GM12878 (cell line): ENCODE data around the gene ATP5PO. TPM values are rescaled to one million over a fixed set of nuclear protein-coding genes. Genes with fewer than 3 reads are reported as not detected.

ENCODE experiments used
- CBX5 ChIP-seq: sonication (generic); IDR thresholded peaks from 2 replicates; pipeline ENCODE4 v1.6.1; 2016; ENCODE audit warnings: low read depth, moderate library complexity, mild to moderate bottlenecking, inconsistent platforms
- CHD1 ChIP-seq: IDR thresholded peaks from 2 replicates; pipeline ENCODE4 v1.6.1; 2012; ENCODE audit warnings: low read depth, low read length, improper control_type of control experiment
- CTCF ChIP-seq, 3 experiments: IDR thresholded peaks in 2 of 3; conservative IDR thresholded peaks in 1 of 3; 2 replicates each; pipeline ENCODE4 v1.5.1; 2011; ENCODE audit warnings: low read depth in 3 of 3, low read length in 3 of 3, mild to moderate bottlenecking in 3 of 3, control low read depth in 2 of 3, moderate library complexity in 2 of 3, inconsistent platforms in 1 of 3, mixed read lengths in 1 of 3; ENCODE audit not compliant: control insufficient read depth in 2 of 3, insufficient read depth in 1 of 3; ENCODE audit errors: extremely low read depth in 1 of 3
- E2F4 ChIP-seq: IDR thresholded peaks from 2 replicates; pipeline ENCODE4 v1.6.1; 2012; ENCODE audit warnings: low read depth, low read length, improper control_type of control experiment
- HDAC6 ChIP-seq: fragments of 200-600 bp; sonication (generic); IDR thresholded peaks from one replicate; pipeline ENCODE4 v1.8.0; 2017; ENCODE audit warnings: antibody characterized with exemption; ENCODE audit not compliant: unreplicated experiment
- MEF2B ChIP-seq: fragments of 450-650 bp; IDR thresholded peaks from 2 replicates; pipeline ENCODE4 v1.6.1; 2018; ENCODE audit warnings: mild to moderate bottlenecking, moderate library complexity; ENCODE audit not compliant: partially characterized antibody, poor library complexity, severe bottlenecking
- MYC ChIP-seq: IDR thresholded peaks from 2 replicates; pipeline ENCODE4 v1.6.1; 2011; ENCODE audit warnings: mild to moderate bottlenecking, low read length, moderate library complexity, inconsistent platforms; ENCODE audit not compliant: insufficient read depth, insufficient replicate concordance, insufficient read length, severe bottlenecking
- NFIC ChIP-seq: IDR thresholded peaks from 2 replicates; pipeline ENCODE4 v1.6.1; 2012; ENCODE audit warnings: low read depth, mild to moderate bottlenecking, inconsistent platforms, low read length, moderate library complexity
- NKRF ChIP-seq: fragments of 450-650 bp; conservative IDR thresholded peaks from 2 replicates; pipeline ENCODE4 v1.6.1; 2017; ENCODE audit warnings: mild to moderate bottlenecking, moderate library complexity
- NR2C1 ChIP-seq: fragments of 450-650 bp; IDR thresholded peaks from 2 replicates; pipeline ENCODE4 v1.6.1; 2017; ENCODE audit warnings: antibody characterized with exemption, mild to moderate bottlenecking, moderate library complexity
- PAX8 ChIP-seq: fragments of 450-650 bp; IDR thresholded peaks from 2 replicates; pipeline ENCODE4 v1.6.1; 2017; ENCODE audit warnings: mild to moderate bottlenecking, moderate library complexity
- PML ChIP-seq: IDR thresholded peaks from 2 replicates; pipeline ENCODE4 v1.6.1; 2012; ENCODE audit warnings: low read length, inconsistent platforms
- RAD21 ChIP-seq: IDR thresholded peaks from 2 replicates; pipeline ENCODE4 v1.6.1; 2011; ENCODE audit warnings: mild to moderate bottlenecking, low read depth, low read length, moderate library complexity; ENCODE audit not compliant: insufficient read depth
- RB1 ChIP-seq: fragments of 450-650 bp; formaldehyde crosslinking; IDR thresholded peaks from 2 replicates; pipeline ENCODE4 v1.6.1; 2017; ENCODE audit warnings: mild to moderate bottlenecking, borderline replicate concordance
- TCF12 ChIP-seq: IDR thresholded peaks from 2 replicates; pipeline ENCODE4 v1.6.1; 2011; ENCODE audit warnings: low read depth, mild to moderate bottlenecking, low read length
- ZBED1 ChIP-seq: IDR thresholded peaks from 2 replicates; pipeline ENCODE4 v1.6.1; 2016; ENCODE audit warnings: borderline replicate concordance
- ZBTB40 ChIP-seq: fragments of 450-650 bp; IDR thresholded peaks from 2 replicates; pipeline ENCODE4 v1.6.1; 2016; ENCODE audit warnings: mild to moderate bottlenecking, moderate library complexity, borderline replicate concordance
- ZNF217 ChIP-seq: fragments of 450-650 bp; IDR thresholded peaks from 2 replicates; pipeline ENCODE4 v1.6.1; 2017; ENCODE audit warnings: antibody characterized with exemption, mild to moderate bottlenecking
- ZNF384 ChIP-seq: IDR thresholded peaks from 2 replicates; pipeline ENCODE4 v1.6.1; 2012; ENCODE audit warnings: low read depth, mild to moderate bottlenecking, low read length, improper control_type of control experiment, borderline replicate concordance
- ZNF622 ChIP-seq: fragments of 450-650 bp; IDR thresholded peaks from 2 replicates; pipeline ENCODE4 v1.6.1; 2017; ENCODE audit warnings: mild to moderate bottlenecking, inconsistent platforms
- polyA plus RNA-seq, 11 experiments: library from polyadenylated mRNA; depleted of rRNA in 4 of 11; unstranded in 6 of 11; stranded (reverse) in 5 of 11; fragments of >200 nt; fragmentation: Nextera tagmentation in 4 of 11; fragmentation: Illumina TruSeq in 1 of 11; extraction: Ambion mirVana in 4 of 11; extraction: Trizol in 1 of 11; gene quantifications; 1 replicate in 1 of 11; 2 replicates in 10 of 11; pipeline versions ENCODE4 v1.2.1 to v1.2.3, GENCODE V29; 2011 to 2016; ENCODE audit warnings: inconsistent platforms in 2 of 11, missing spikeins in 2 of 11, low read depth in 1 of 11
- total RNA-seq, 4 experiments: library from RNA; depleted of rRNA in 3 of 4; stranded (reverse); fragments of >200 nt in 3 of 4; fragmentation: Illumina TruSeq in 1 of 4; extraction: Trizol in 1 of 4; gene quantifications; 2 replicates each; pipeline versions ENCODE4 v1.2.1 to v1.2.3, GENCODE V29; 2013 to 2021

Gene ATP5PO
- total and polyA plus RNA-seq, 10 of the 15 experiments (the other 5 are each of a cell fraction or from before 2014, with no cell fraction given), result 251 to 1,656 (median 470) TPM

- TF ChIP-seq ZNF217 (no peak), PML (peak; percentile 94), TCF12 (peak; percentile 42; the same call in 1 of the 2 replicates), RAD21 (no peak), NFIC (no peak), ZBED1 (no peak), CTCF (IDR thresholded peaks at IDR 0.05 in 2 of 3, conservative IDR thresholded peaks at IDR 0.05 in 1 of 3; ENCODE audit: control insufficient read depth in 2 of 3, extremely low read depth in 1 of 3, insufficient read depth in 1 of 3, low read depth in 3 of 3, low read length in 3 of 3) (no peak), ZNF622 (no peak), NR2C1 (peak; percentile 52; the same call in 1 of the 2 replicates), ZNF384 (no peak), E2F4 (no peak), CBX5 (no peak), HDAC6 (no peak), MYC (peak; percentile 40), NKRF (peak; percentile 54), RB1 (peak; percentile 73; the same call in 1 of the 2 replicates), ZBTB40 (no peak), CHD1 (0 out of 2 replicates have a peak, but pooled peaks have one; percentile 42), PAX8 (no peak), MEF2B (peak; percentile 48)
Measured at GRCh38 chr21:33915368-33916199, at the start of gene ATP5PO (continued).
